CD4-positive, alpha-beta memory T cell (primary cell): ENCODE measurements around the gene AASDHPPT. TPM values are rescaled to one million over a fixed set of nuclear protein-coding genes. Genes with fewer than 3 reads are reported as not detected.

Experiments used
- CTCF ChIA-PET: fragments of 350-600 bp; sonication (Branson Sonifier 250); formaldehyde crosslinking; loops from one replicate; lab custom pipeline; 2021; ENCODE audit warnings: inconsistent platforms; ENCODE audit not compliant: partially characterized antibody; lab: Charles Lee
- POLR2A ChIA-PET: fragments of 350-600 bp; sonication (Branson Sonifier 250); formaldehyde crosslinking; loops from one replicate; lab custom pipeline; 2021; ENCODE audit not compliant: partially characterized antibody; lab: Charles Lee
- DNase-seq, 5 donors: peaks; one replicate each; pipeline versions ENCODE4 v3.0.0 to v3.0.0-alpha.2; 2020 to 2022; ENCODE audit warnings: mixed read lengths in 1 of 5
- H3K27ac ChIP-seq: one replicate; pipeline ENCODE4 v1.7.0; 2013; ENCODE audit warnings: low read depth, low read length
- H3K27me3 ChIP-seq: 2 replicates; pipeline ENCODE4 v1.7.0; 2013; ENCODE audit warnings: mild to moderate bottlenecking, low read length, moderate library complexity; ENCODE audit not compliant: insufficient read depth
- H3K36me3 ChIP-seq: 2 replicates; pipeline ENCODE4 v1.7.0; 2013; ENCODE audit warnings: mild to moderate bottlenecking, low read length, moderate library complexity; ENCODE audit not compliant: insufficient read depth
- H3K4me1 ChIP-seq: 2 replicates; pipeline ENCODE4 v1.7.0; 2013; ENCODE audit warnings: mild to moderate bottlenecking, low read length, moderate library complexity; ENCODE audit not compliant: insufficient read depth
- H3K4me3 ChIP-seq, 2 donors: one replicate each; pipeline ENCODE4 v1.7.0; 2013; ENCODE audit warnings: low read length in 2 of 2, mild to moderate bottlenecking in 1 of 2
- H3K9me3 ChIP-seq, 2 donors: one replicate each; pipeline ENCODE4 v1.7.0; 2013; ENCODE audit warnings: low read length in 2 of 2, control low read depth in 1 of 2; ENCODE audit not compliant: control insufficient read depth in 1 of 2
- H3K27ac Mint-ChIP-seq, 7 donors: one replicate each; pipeline ENCODE4 v1.8.0; 2020 to 2021; ENCODE audit warnings: mixed read lengths in 7 of 7, mild to moderate bottlenecking in 6 of 7, inconsistent platforms in 3 of 7, moderate library complexity in 3 of 7
- H3K27me3 Mint-ChIP-seq, 2 donors: one replicate each; pipeline ENCODE4 v1.8.0; 2020 to 2021; ENCODE audit warnings: mixed read lengths in 2 of 2
- H3K36me3 Mint-ChIP-seq, 2 donors: one replicate each; pipeline ENCODE4 v1.8.0; 2020 to 2021; ENCODE audit warnings: mixed read lengths in 2 of 2, inconsistent platforms in 1 of 2, mild to moderate bottlenecking in 1 of 2
- H3K4me1 Mint-ChIP-seq, 4 donors: one replicate each; pipeline ENCODE4 v1.8.0; 2020 to 2021; ENCODE audit warnings: mixed read lengths in 4 of 4, mild to moderate bottlenecking in 1 of 4
- H3K4me3 Mint-ChIP-seq, 8 donors: one replicate each; pipeline ENCODE4 v1.8.0; 2020 to 2021; ENCODE audit warnings: mixed read lengths in 8 of 8, mild to moderate bottlenecking in 7 of 8, moderate library complexity in 6 of 8, inconsistent platforms in 3 of 8
- H3K9me3 Mint-ChIP-seq, 8 donors: one replicate each; pipeline ENCODE4 v1.8.0; 2020 to 2021; ENCODE audit warnings: mixed read lengths in 8 of 8, mild to moderate bottlenecking in 5 of 8, inconsistent platforms in 3 of 8, moderate library complexity in 1 of 8
- intact Hi-C: fragments of 100-400 bp; cut with micrococcal nuclease; formaldehyde crosslinking; loops from one replicate; pipeline ENCODE4 v1.15.1; 2023
- polyA plus RNA-seq, 2 donors: library from polyadenylated mRNA; unstranded; fragments of 300-500 nt; fragmentation: Illumina TruSeq; gene quantifications; one replicate each; pipeline ENCODE4 v1.2.3, GENCODE V29; 2021
- total RNA-seq, 2 experiments: library from RNA; stranded (reverse); gene quantifications; one replicate each; pipeline ENCODE4 v1.2.3, GENCODE V29; 2021

The AASDHPPT gene
- total and polyA plus RNA-seq, 4 experiments from 2014 or later = 38.4 to 50.0 (median 39.5) TPM

DNA sequence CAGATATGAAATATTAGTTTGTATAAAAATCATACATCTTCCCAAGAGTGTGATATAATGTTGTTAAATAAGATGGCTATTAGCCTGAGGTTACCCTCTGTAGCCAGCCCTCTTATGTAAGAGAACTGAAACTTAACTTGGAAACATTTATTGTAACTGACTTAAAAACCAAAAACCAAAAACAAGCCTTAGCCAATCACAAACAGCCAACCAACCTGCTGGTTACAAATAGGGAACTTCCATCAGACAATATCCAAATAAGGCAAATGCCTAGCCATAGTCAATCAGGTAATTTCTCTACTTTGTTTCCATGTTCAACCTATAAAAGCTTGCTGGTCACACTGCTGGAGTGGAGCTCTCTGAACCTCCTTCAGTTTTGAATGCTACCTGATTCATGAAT is 14.5 kb upstream of the AASDHPPT start:
- H3K36me3 Mint-ChIP-seq = peaks cover 11 to 47% of the 10 kb centered on the region in 2 donors
- no peak for DNase-seq
- H3K27me3 ChIP-seq = no peaks in the 10 kb centered on the region
- no peaks in the 10 kb centered on the region for H3K36me3 ChIP-seq
- intact Hi-C loops = no loop called here
- no peaks in the 10 kb centered on the region for H3K27me3 Mint-ChIP-seq
- no peak overlapping the region for H3K27ac Mint-ChIP-seq
- H3K4me3 ChIP-seq = no peak overlapping the region
- no peak overlapping the region for H3K4me3 Mint-ChIP-seq
- ChIA-PET POLR2A (no interaction called here), CTCF (no interaction called here)
- H3K4me1 ChIP-seq = no peaks in the 10 kb centered on the region
- no peaks in the 10 kb centered on the region for H3K9me3 ChIP-seq
- no peaks in the 10 kb centered on the region for H3K9me3 Mint-ChIP-seq
- H3K27ac ChIP-seq = no peak overlapping the region
- peaks cover 0 to 19% (median 10%) of the 10 kb centered on the region in 4 donors for H3K4me1 Mint-ChIP-seq

DNA sequence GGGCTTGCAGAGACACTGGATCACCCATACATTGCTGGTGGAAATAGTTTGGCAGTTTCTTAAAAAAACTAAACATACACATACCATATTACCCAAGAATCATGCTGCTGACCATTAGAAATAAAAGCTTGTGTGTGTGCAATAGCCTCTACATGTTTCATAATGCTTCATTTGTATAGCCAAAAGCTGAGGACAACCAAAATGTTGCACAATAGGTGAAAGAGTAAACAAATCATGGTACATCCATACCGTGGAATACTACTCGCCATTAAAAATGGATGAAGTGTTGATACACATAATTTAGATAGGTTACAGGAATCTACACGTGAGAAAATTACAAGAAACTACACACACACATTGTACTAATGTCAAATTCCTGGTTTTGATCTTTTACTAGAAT is 6.9 kb upstream of the AASDHPPT start:
- ChIA-PET POLR2A (no interaction called here), CTCF (no interaction called here)
- H3K9me3 ChIP-seq = no peaks in the 10 kb centered on the region
- no peaks in the 10 kb centered on the region for H3K27me3 ChIP-seq
- no peak overlapping the region for H3K27ac Mint-ChIP-seq
- no peaks in the 10 kb centered on the region for H3K9me3 Mint-ChIP-seq
- H3K36me3 ChIP-seq = no peaks in the 10 kb centered on the region
- peaks cover 17 to 33% (median 21%) of the 10 kb centered on the region in 4 donors for H3K4me1 Mint-ChIP-seq
- H3K4me3 ChIP-seq = no peak overlapping the region
- H3K4me1 ChIP-seq = peaks cover 6% of the 10 kb centered on the region
- no peak overlapping the region for H3K4me3 Mint-ChIP-seq
- DNase-seq = no peak
- H3K36me3 Mint-ChIP-seq = peaks cover 9 to 31% of the 10 kb centered on the region in 2 donors
- no peaks in the 10 kb centered on the region for H3K27me3 Mint-ChIP-seq
- H3K27ac ChIP-seq = no peak overlapping the region
- intact Hi-C loops = loop anchor here (10.0 kb wide), 1 partner anchor 1036 kb away; the partner anchor contains the start of gene CASP1

DNA sequence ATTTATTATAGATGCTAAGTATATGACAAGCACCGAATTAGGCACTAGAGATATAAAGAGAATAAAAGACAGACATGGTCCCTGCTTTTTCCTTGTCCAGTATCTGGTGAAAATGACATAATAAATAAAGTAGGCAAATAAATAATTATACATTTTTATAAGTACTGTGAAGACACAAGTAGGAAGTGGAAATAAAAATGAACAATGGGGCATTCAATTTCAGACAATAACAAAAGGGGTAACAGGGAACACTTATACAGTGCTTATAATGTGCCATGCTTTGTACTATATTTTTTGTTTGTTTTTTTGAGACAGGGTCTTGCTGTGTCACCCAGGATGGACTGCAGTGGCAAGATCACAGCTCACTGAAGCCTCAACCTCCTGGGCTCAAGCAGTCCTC is 4.7 kb upstream of the AASDHPPT start:
- H3K27ac ChIP-seq = no peak overlapping the region
- H3K27ac Mint-ChIP-seq = no peak overlapping the region
- peaks cover 14 to 19% of the 10 kb centered on the region in 2 donors for H3K36me3 Mint-ChIP-seq
- H3K4me3 Mint-ChIP-seq = no peak overlapping the region
- no peaks in the 10 kb centered on the region for H3K27me3 ChIP-seq
- no peaks in the 10 kb centered on the region for H3K9me3 ChIP-seq
- ChIA-PET POLR2A (no interaction called here), CTCF (no interaction called here)
- H3K9me3 Mint-ChIP-seq = no peaks in the 10 kb centered on the region
- H3K4me1 ChIP-seq = peaks cover 17% of the 10 kb centered on the region
- no peak for DNase-seq
- no peaks in the 10 kb centered on the region for H3K36me3 ChIP-seq
- no peak overlapping the region for H3K4me3 ChIP-seq
- intact Hi-C loops = loop anchor here (10.0 kb wide), 1 partner anchor 1038 kb away; the partner anchor contains the start of gene CASP1
- peaks cover 25 to 43% (median 35%) of the 10 kb centered on the region in 4 donors for H3K4me1 Mint-ChIP-seq
- H3K27me3 Mint-ChIP-seq = no peaks in the 10 kb centered on the region

DNA sequence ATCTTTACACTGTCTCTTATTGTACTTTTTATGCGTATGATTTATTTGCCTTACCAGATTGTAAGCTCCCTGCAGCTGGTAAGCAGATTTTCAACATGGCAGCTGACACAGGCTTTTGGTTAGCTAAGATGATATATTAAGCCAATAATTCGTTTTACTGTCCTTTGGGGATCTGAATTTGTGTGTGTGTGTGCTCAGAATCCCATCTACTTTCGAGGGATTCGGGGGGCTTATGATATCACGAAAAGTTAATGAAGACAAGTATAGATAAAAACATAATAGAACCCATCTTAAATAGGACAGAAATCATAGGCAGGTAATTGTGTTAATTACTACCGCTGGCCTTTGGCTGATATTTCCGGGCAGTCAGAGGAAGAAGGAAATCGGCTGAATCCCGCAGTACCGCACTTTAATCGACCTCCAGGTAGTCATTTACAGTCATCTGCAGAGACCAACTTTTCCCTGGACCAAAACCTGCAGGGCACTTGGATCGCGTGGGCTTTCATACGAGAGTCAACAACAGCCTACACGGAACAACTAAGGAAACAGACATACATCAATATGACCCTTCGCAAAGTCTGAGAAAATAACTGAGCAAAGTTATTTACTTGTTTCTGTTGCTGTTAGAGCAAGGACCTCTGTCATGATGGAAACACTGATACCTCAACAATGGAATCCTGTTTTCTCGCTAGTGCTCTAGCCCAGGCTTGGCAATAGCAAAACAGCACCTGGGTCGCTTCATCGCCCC is 1.1 kb upstream of the AASDHPPT start:
- peaks cover 20 to 38% of the 10 kb centered on the region in 2 donors for H3K36me3 Mint-ChIP-seq
- DNase-seq = no peak
- H3K9me3 Mint-ChIP-seq = no peaks in the 10 kb centered on the region
- H3K9me3 ChIP-seq = no peaks in the 10 kb centered on the region
- H3K4me3 Mint-ChIP-seq = peak overlapping the region; percentile 94 to 99 (median 98)
- peak overlapping the region; percentile 66 to 91 for H3K4me3 ChIP-seq
- peaks cover 50% of the 10 kb centered on the region for H3K4me1 ChIP-seq
- peaks cover 45 to 75% (median 53%) of the 10 kb centered on the region in 4 donors for H3K4me1 Mint-ChIP-seq
- H3K27ac Mint-ChIP-seq = peak overlapping the region; percentile 97 to 100 (median 99)
- ChIA-PET POLR2A (interaction anchor here (1.3 to 1.6 kb wide), 4 partner anchors 10 to 1381 kb away, joined by 5 to 14 read pairs (median 10); partner anchors contain the start of genes CWF19L2 and MSANTD4), CTCF (interaction anchor here (1.0 to 3.2 kb wide), 6 partner anchors 9 to 80 kb away, joined by 3 to 22 read pairs (median 5); no protein-coding TSS in a partner anchor)
- H3K27me3 Mint-ChIP-seq = no peaks in the 10 kb centered on the region
- H3K27me3 ChIP-seq = no peaks in the 10 kb centered on the region
- H3K36me3 ChIP-seq = peaks cover 5% of the 10 kb centered on the region
- intact Hi-C loops = loop anchor here (2.0 to 10.0 kb wide), 3 partner anchors 1042 to 1380 kb away; partner anchors contain the start of genes CASP1 and CWF19L2
- peak overlapping the region; percentile 93 for H3K27ac ChIP-seq

DNA sequence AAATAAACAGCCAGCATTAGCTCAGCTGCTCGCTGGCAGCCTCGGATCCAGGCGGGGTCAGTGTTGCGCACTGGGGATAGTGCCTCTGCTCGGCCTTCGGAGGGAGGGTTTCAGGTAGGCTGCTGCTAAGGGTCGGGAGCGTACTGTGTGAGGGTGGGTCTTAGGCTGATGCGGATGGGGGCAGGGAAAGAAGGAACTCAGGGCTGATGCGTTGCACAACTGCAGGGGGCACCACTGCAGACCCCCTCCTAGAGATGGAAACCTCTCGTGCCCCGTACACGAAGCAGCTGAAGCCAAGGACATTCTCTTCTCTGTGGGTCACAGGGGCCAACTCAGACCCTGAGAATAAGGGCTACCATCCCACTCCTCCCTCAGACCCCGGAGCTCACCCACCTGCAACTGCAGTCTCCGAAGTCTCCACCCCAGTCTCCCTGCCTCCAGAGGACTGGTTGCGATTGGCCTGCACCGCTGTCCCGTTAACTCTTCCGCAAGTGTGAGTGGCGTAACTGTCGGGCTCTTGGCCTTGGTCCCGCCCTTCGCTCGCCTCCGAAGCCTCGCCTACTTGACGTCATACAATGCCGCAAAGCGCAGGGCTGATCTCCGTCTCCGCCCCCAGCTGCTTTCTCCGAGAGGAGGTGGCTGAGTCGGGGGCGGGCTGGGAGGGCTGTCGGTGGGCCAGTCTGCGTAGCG is 398 bp upstream of the AASDHPPT start, which contains the start of gene KBTBD3:
Gene KBTBD3 (minus strand): TSS at position 429 of the 690 bp plus-strand sequence. CDS start 18,250 bp downstream, outside the sequence.
- ChIA-PET CTCF (interaction anchor here (1.0 to 3.2 kb wide), 4 partner anchors 9 to 81 kb away, joined by 3 to 22 read pairs (median 4); no protein-coding TSS in a partner anchor), POLR2A (interaction anchor here (0.9 to 1.6 kb wide), 6 partner anchors 9 to 1381 kb away, joined by 3 to 14 read pairs (median 7); partner anchors contain the start of genes CWF19L2 and MSANTD4)
- H3K27me3 ChIP-seq = no peaks in the 10 kb centered on the region
- H3K4me3 ChIP-seq = peak within 1 kb of the TSS; percentile 74 to 91
- Mint-ChIP-seq H3K36me3 (peaks cover 21 to 43% of the 10 kb centered on the region in 2 donors), H3K4me1 (peaks cover 48 to 82% (median 58%) of the 10 kb centered on the region in 4 donors), H3K9me3 (no peaks in the 10 kb centered on the region), H3K27ac (peak within 1 kb of the TSS; percentile 97 to 100 (median 99)), H3K27me3 (no peaks in the 10 kb centered on the region), H3K4me3 (peak within 1 kb of the TSS; percentile 94 to 99 (median 98))
- intact Hi-C loops = loop anchor here (1.0 to 10.0 kb wide), 4 partner anchors 55 to 1380 kb away; partner anchors contain the start of genes CASP1, CWF19L2 and MSANTD4
- H3K36me3 ChIP-seq = peaks cover 5% of the 10 kb centered on the region
- DNase-seq = peak; percentile 97 to 99 (median 98)
- no peaks in the 10 kb centered on the region for H3K9me3 ChIP-seq
- H3K27ac ChIP-seq = peak within 1 kb of the TSS; percentile 93
- peaks cover 54% of the 10 kb centered on the region for H3K4me1 ChIP-seq

DNA sequence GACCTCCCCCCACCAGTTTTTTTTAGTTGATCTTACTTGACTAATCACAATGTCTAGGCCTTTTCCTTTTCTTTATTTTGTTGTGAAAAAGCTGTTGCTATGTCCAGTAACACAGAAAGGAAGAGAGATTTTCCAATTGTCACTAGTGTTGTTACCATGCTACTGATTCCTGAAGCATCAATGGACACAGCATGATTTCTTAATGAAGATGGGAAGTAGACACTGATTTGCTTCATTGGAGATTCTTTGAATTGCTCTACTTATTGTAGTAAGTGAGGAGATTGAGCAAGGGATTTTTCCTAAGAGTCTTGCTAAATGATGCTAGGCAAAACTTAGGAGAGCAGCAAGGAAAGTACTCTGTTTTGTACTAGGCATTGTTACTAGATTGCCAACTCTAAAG is 4.6 kb downstream of the AASDHPPT start:
- Mint-ChIP-seq H3K4me1 (peaks cover 48 to 77% (median 62%) of the 10 kb centered on the region in 4 donors), H3K27me3 (no peaks in the 10 kb centered on the region), H3K9me3 (no peaks in the 10 kb centered on the region), H3K27ac (no peak overlapping the region), H3K4me3 (peak overlapping the region in 3 of 8 donors; percentile 3 to 41 (median 40)), H3K36me3 (peaks cover 26 to 58% of the 10 kb centered on the region in 2 donors)
- POLR2A ChIA-PET = no interaction called here
- Histone ChIP-seq H3K27ac (no peak overlapping the region), H3K36me3 (peaks cover 5% of the 10 kb centered on the region), H3K27me3 (no peaks in the 10 kb centered on the region), H3K9me3 (no peaks in the 10 kb centered on the region), H3K4me1 (peaks cover 66% of the 10 kb centered on the region), H3K4me3 (no peak overlapping the region)
- DNase-seq = no peak
- intact Hi-C loops = no loop called here
- CTCF ChIA-PET = no interaction called here
